Dermis microvascular lymphatic vessel endothelial cell (primary cell): Measurements from ENCODE around the gene FLT1. TPM values are rescaled to one million over a fixed set of nuclear protein-coding genes. Genes with fewer than 3 reads are reported as not detected.

Experiments used
- DNase-seq, 2 donors: peaks; one replicate each; pipeline versions ENCODE4 v3.0.0 to v3.0.0-alpha.2; 2010; ENCODE audit warnings: low read depth in 2 of 2
- total RNA-seq: library from RNA; depleted of rRNA; stranded (reverse); fragments of >200 nt; gene quantifications from 2 replicates; pipeline ENCODE4 v1.2.1, GENCODE V29; 2014

FLT1 gene
- total RNA-seq, 1 donor from 2014 or later: 31.6 TPM

DNA sequence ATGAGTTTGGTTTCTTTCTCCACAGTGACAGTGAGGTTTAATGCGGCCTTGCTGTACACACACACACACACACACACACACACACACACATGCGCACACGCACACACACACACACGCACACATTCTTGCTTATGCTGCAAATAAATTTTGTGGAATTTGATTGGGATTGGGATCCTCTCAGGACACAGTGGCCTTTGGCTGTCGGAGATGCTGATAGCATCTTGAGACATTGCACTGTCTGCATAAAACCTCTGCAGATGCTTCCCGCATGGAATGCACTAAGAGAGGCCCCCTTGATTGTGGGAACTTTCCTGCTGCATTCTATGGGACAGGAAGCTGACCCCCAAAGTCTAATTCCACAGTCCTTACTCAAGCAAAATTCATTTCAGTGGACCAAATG, 145.6 kb downstream of the FLT1 start:
- no peak for DNase-seq

DNA sequence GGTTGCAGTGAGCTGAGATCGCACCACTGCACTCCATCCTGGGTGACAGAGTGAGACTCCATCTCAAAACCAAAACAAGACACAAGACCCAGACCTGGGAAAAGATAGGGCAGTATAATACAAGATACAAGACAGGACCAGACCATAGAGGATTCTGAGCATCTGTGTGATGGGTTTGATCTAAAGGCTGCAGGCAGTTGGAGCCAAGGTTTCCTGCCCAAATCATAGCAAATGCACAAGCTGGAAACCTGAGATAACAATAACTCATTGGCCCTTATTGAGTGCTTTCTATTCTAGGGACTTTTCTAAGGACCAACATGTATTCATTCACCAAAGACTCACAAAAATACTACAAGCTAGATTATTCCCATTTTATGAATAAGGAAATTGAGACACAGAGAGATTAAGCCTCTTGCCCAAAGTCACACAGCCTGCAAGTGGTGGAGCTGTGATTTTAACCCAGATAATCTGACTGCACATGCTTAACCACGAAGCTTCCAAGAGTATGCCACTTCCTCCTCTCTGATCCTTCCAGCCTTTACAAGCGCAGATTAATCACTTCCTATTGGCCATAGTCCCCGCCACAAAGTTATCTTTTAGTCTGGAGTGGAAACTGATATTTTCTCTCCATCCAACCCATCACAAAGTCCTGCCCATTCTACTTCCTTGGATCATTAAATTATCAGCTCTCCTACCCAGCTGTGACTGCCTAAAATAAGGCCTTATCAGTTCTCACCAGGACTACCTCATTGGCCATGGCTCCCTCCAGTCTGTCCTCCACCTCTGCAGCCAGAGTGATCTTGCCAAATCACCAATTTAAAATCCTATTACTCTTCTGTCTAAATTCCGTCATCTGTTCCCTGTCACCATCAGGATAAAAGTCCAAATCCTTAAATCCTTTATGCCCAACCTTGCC, 147.2 kb downstream of the FLT1 start:
- peak in 1 of 2 donors; percentile 46 for DNase-seq

DNA sequence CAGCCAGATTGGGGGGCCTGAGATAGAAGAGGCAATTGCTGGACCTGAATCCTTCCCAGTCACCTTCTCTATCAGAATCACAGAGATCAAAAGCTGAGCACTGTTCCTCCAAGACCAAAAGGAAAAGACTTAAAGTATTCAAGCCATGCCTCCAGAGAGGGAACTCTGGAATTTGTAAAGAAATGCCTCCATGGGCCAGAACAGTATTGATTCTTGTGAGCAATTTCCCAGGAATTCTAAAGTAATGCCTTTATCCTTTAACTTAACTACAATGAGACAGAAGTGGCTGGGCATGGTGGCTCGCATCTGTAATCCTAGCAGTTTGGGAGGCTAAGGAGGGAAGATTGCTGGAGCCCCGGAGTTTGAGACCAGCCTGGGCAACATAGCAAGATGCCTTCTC, 148.8 kb downstream of the FLT1 start:
- no peak for DNase-seq

DNA sequence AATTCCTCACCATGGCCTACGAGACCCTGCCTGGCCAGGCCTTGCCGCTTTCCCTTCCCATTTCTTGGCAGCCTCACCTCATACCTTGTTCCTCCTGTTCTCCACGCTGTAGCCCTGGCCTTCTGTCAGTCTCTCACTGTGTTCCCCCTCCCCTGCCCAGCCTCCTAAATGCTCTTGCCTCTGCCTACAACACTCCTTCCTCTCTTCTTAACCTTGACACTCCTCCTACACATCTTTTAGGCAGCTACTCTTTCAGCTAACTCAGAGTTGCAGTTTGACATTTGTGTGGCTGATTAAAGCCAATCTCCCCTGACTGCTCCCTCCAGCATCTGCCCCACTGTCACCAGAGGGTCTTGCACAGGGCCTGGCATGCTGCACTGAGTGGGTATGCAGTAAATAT, 150.8 kb downstream of the FLT1 start:
- DNase-seq: no peak

DNA sequence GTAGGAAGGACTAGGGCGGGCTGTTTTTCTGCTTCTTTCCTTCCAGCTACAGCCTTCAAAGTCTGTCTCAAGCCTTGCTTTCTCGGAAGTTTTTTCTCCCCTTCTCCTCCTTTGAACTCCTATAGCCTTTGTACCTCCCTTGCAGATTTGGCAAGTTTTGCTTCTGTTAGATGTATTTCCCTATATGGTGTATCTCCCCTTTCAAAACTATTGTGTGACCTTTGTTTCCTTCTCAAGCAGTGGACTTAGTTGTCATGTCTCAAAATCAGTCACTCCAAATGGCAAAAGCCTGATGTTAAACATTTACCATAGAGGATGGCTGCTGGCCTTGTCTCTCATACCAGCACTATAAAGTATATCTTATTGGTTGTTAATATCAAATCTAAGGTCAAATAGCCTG, 152.7 kb downstream of the FLT1 start:
- DNase-seq: no peak

DNA sequence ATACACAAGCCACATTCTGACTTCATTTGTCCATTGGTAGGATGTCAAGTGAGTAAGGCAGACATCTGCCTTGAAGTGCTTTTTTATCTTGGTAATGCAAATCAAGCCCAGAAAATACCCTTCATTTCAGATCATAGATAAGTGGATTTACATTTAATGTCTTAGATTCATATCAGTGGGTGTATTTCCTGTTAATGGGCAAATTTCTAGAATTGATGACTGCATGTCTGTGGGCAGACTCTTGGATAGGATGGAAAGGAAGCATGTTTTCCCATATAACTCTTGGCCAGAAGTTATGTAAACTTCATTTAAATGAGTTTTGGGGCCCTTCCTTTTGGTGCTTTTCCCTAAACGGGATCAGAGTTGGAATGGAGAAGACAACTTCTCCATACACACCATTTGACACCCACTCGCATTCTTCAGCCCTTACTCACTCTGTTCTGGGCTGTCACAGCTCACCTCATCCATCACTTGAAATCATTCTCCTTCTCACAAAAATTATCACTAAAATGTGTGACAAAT, 154.6 kb downstream of the FLT1 start:
- no peak for DNase-seq

DNA sequence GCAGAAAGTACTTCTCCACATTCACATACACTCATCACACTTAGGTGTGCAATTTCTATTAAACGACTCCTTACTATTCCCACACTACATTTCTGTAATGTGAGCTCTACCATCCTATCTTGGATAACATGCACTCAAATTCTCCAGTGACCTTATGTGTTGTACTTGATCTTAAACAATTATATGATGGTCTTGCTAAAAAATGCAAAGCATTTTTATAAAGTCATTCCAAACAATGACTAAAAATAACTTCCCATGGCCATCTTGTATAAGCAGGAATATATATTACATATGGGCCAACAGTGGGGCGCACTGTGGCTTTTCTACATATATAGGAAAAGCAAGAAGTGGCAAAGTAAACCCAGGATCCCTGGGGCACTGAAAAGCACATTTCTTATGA, 155.5 kb downstream of the FLT1 start:
- no peak for DNase-seq

DNA sequence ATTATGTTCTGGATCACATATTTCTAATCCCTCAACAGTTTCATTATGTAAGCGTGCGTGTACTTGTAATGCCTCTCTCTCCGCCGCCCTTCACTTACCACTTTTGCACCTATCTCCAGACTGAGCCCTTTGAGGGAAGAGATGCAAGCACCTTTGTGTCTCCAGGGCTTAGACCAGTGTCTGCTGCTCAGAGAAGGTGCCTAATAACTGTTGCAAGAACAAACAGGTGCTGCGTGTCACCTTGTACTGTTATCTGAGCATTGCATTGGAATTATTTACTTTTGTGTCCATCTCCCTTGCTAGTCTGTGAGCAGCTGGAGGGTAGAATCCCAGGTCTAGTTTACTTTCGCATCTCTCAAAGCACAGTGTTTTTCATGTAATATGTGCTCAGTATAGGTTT, 156.2 kb downstream of the FLT1 start:
- DNase-seq: no peak

DNA sequence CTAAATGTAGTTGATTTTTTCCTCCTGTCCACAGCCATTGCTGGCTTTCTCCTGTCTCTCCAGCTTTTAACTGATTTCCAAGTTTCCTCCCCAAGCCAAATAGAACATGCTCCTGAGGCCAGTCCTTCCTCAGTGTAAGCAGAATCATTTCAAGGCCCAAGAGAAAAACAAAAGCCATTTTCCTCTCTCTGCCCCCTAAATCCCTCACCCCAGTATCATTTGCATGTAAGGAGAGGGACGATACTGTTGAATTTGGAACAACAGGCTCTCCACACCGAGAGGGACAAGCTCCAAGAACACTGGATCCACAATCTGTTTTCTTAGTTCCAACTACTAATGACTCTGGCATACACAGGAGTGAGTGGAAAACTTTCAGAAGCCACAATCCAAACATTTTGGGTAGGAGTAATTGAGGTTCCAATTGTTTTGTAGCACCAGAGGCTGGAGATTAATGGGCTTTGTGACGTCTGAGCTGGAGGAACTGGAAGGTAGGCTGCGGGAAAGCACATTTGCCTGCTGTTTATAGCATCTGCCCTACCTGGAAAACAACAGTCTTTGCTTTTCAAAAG, 156.8 kb downstream of the FLT1 start:
- peak in 1 of 2 donors; percentile 50 for DNase-seq

DNA sequence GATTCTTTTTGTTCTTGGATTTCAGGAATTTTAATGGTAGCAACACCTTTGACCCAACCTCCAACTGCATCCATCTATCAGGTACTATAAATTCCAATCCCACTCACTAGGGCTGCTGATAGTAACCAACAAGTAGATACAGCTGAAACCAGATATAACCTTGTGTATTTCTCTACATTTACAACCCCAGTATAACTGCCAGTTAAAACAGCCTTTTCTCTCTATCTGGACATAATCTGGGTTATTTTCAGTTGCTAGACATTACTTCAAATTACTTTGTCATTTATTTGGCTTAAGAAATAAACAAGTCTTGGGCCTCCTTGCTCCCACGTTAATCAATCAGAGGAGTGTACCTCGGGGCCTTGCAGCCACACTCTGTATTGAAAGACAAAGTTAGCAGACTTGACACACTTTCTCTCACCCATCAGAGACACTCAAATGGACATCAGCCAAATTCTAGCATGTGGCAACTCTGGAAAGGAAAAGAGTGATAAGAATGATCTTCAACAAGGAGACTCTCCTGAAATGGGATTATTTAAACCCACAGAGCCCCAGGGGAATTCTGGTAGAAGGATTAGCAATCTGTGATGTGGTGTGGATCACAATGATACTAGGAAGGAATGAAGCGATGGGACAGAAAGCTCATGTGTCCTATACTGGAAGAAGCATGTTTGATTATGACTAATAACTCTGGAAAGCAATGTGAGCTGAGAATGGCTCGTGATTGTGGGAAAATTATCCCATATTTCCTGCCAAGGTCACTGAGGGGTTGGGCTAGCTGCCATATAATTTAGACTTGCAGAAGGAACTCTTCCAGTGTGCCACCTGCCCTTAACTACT, 157.5 kb downstream of the FLT1 start:
- peak; percentile 79 to 97 for DNase-seq

DNA sequence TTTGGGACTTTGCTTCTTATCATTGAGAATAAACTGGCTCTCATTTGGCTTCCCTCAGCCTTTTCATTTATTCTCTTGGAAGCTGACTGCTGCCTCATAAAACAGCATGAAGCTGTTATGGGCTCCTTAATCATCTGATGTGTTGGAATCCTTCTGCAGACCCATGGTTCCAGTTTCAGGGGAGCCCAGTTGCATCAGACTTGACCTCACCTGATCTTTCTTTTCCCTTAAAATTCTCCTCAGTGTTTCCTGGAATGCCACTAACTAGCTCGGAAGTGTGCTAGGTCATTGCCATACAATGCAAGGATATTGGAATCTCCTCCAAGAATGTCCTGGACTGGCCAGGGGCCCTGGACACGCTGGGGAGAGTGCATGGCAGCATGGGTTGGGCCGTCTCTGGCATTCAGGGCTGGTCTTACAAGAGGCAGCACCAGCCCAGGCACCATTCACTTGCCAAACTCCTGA, 158.7 kb downstream of the FLT1 start:
- peak in 1 of 2 donors; percentile 60 for DNase-seq

DNA sequence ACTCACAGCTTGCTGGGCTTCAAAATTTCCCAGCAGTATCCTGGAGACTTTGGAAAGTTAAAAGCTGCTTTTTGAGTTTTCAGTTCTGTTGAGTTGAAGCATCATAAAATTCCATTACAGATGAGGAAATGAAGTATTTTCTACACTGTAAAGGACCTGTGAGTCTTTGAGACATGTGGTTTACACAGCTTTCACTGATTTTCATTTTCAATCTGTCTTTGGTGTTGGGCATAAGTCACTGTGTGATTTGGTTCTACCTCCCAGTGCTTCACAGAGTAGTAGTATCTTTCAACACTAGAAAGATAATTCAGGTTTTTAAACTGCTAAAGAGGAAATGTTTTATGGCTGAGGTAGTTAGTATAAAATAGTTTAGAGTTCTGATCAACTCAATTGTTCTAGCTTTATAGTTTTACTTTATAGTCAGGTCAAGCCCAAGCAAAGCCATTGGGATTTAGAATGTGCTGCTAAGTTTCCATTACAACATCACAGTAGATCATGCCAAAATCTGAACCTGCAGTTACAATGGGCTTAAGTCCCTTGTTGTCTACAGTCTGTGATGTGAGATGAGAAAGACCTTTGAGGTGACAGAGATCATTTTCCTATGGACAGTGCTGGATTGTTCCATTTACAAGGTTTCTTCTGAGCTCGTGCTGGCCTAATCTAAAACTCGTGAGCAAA, 161.6 kb downstream of the FLT1 start:
- peak; percentile 69 to 80 for DNase-seq

DNA sequence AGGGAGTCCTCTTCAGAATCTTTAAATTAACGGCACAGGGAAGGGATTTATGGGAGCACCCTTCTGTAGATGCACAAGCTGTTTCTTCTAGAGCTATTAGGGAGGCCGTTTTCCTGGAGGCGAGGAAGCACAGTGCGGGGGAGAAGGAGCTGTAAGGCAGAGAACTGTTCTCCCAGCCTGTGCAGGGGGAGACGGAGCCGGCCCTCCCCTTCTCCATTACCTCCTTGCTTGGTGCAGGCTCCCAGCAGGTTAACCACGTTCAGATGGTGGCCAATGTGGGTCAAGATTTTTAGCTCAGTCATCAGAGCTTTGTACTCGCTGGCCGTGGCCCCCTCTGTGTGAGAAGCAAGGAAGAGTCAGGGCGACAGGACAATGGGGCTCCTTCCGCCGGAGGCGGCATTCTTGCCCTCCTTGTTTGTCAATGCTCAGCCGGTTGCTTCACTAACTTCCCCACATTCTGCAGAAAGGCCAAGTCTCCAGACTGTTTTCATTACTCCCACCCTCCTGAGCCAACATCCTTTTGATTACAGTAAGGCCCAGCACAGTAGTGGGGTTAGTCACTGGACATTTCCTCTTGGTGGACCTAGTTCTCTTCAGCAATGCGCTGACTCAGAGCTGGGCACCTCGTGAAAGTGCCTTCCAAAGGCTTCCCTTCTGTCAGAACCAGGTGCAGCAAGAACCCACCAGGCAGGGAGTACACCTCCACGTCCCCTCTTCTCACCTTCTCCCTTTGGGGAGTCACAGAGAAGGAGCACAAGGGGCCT, 165.4 kb downstream of the FLT1 start:
- peak in 1 of 2 donors; percentile 98 for DNase-seq

DNA sequence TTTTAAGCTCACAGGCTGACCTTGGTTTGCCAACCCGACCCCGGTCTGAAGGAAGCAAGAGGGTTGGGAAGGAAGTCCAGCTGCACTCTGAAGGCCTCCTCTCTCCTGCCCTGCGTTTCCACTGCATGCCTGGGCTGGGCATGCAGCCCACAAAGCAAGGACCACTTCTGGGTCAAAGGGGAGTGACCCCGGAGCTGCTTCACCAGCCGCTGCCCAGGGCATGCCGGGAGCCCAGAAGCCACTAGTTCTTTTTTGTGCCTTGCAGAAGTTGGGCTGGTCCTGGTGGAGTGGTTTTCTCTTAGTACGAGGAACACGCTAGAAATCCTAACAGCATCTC, 166.7 kb downstream of the FLT1 start:
- DNase-seq: no peak

DNA sequence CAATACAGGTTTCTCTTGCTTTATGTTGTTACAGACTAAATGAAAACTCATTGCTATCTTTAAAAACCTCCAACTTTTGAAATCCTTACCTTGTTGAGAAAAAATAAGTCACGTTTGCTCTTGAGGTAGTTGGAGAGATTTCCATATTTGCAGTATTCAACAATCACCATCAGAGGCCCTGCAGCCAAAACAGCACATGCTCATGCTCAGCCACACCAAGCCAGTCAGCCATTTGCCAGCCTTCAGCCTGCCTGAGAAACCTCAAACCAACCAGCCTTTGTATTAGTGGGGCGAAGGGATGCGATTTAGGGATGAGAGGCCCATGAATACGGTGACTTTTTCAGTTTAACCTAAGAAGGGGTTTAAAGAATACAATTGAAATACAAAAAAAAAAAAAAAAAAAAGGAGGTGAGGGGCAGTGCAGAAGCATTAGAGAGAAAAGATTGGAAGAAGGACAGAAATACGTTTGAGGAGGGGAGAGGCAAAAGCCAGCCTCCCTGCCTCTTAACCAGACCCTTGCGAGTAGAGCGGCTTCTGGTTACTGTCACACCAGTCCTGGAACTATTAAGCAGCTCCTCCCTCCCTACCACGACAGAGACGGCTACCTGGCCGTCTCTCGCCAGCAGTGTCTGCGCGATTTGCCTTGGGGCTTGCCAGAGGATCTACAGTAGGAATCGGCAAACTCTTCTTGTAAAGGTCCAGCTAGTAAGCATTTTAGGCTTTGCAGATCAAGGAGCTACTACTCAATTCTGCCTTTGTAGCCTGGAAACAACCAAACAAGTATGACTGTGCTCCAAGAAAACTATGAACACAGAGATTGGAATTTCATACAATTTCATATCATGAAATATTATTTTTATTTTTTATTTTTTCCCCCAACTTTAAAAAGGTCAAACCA, 167.3 kb downstream of the FLT1 start:
- DNase-seq: no peak

DNA sequence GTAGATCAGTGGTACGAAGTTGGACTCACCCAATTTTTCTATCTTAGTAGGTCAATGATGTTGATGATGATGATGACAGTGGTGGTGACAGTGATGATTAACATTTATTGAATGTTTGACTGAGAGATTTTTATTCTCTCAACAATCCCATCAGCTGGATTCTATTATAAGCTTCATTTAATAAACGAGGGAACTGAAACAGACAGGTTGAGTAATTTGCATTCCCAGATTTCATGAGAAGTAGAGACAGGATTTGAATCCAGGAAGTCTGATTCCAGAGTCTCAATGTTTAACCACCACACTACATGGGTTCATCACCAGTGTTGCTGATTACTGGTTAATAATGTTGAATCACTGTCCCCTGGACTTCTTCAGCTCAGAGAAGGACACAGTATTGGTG, 168.9 kb downstream of the FLT1 start:
- DNase-seq: no peak

DNA sequence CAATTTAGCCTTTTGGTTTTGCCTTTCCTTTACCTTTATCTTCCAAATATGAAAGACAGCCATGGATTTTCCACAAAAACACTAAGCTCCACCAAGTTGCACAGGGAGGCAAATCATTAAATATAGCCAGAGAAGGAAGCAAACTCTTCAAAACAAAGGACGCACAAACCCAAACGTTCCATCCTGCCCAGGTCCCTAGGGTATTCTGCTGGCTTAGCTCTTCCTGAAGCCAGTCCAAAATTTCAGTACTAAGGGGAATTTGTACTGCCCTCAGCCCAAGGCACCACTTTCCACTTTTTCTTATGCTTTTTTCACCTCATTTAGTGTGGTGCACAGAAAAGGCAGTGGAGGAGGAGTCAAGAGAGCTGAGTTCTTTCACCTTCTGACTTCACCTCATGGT, 169.9 kb downstream of the FLT1 start:
- no peak for DNase-seq

DNA sequence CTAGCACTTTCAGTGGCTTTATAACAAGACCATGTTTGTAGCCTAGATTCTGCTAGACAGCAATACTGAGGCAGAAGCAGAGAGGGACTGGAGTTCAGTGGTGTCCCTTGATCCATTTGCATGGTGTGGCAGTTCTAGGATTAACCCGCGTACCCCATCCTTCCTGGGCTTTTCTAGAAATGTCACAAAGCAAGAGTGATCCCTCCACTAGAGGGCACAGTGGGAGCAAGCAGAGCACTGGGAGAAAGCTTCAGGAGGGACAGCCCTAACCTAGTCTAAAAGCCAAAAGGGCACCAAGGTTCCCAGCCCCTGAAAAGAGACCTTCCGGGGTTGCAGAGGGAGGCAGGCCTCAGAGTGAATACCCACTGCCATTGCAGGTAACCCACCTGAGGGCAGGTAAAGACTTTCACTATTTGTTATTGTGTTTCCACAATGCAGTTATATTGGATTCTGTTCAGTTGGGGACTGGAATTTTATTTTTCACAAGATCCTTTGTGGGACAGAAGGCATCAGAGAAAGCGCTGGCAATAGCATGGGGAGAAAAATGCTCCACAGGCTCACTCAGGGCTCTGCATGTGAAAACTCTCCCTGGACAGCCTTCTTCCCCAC, 170.6 kb downstream of the FLT1 start:
- peak; percentile 58 to 81 for DNase-seq

DNA sequence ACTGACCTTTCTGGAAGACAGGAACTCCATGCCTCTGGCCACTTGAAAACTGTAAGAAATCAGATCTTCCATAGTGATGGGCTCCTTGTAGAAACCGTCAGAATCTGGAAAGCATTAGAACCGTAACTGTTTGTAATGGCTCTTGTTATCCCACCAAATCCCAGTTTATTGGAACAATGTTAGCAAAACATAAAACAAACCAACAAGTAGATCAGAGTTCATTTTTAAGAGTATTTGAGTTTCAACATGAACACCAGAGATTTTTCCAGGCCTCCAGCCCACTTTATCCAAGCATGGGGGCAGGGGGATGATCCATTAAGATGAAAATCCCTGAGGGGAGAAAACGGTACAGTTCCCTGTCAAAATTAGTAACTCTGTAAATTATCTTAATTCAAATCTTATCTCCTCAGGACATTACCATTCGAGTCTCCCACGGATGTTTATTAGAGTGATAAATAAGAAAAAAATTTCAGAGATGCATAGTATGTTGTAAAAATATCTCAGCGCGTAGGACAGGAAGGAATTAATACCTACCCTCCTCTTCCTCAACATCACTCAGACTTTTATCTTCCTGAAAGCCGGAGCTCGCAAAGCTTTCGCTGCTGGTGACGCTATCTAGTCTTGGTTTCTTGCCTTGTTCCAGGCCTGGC, 172.5 kb downstream of the FLT1 start:
- DNase-seq: peak in 1 of 2 donors; percentile 47
